ENCODE results near the gene MYO10.
"Not testable (repeated sequence)": the region's sequence is repeated elsewhere in the genome, so short reads cannot be mapped to it uniquely, and the experiment has no call there.

MYO10 gene

DNA sequence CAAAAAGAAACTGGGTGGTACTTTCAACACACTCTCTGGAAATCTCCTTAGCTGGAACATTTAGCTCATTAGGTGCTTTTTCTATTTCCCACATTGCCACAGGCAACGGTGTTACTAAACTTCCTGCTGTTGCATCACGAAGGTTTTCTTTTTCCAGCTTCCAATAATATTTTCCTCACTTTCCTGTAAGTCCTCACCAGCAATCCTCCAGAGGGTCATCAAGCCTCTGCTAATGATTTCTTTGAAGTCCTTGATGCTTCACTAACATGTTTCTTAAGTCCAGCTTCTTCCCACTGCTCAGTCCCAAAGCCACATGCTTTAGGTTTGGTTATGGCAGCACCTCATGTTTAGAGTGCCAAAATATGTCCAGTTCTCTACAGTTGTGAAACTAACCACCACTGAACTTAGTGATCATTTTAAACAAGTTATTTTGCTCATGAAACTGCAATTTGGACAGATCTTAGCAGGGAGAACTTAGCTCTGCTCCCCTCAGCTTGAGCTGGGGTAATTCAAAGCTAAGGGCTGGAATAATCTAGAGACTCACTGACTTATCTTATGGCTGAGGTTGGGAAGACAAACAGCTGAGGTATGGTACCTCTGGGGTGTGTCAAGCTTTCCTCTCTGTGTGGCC is 279.4 kb downstream of the MYO10 start:
- DNase-seq, result no peak

DNA sequence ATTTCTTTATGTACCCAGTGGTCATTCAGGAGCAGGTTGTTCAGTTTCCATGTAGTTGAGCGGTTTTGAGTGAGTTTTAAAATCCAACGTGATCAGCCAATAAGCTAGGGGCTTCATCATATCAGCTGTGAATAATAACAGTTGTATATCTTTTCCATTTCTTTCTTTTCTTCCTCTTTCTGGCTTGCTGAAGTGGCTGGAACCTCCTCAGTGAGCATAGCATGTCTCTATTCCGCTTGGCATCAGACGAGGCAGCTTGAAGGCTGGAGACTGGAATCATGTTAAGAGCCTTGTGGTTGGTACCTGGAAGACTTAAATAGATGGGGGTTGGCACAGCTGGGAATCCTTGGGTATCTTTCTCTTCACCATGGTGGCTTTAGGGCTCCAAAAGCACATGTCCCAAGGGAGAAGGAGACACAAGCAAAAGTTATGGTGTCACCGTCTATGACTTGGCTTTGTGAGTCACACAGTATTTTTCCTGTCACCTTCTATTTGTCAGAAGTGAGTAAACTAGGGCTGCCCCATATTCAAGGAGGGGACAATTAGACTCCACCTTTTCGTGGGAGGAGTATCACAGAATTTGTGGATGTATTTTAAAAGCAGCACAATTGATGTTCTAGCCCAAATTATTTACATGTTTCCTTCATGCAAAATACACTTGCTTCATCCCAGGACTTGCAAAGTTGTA is 281.3 kb downstream of the MYO10 start:
- no peak for DNase-seq

DNA sequence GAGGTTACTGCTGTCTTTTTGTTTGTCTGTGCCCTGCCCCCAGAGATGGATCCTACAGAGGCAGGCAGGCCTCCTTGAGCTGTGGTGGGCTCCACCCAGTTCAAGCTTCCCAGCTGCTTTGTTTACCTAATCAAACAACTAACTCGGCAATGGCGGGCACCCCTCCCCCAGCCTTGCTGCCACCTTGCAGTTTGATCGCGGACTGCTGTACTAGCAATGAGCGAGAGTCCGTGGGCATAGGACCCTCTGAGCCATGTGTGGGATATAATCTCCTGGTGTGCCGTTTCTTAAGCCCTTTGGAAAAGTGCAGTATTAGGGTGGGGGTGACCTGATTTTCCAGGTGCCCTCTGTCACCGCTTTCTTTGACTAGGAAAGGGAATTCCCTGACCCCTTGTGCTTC is 287.3 kb downstream of the MYO10 start:
- not testable (repeated sequence) for DNase-seq

DNA sequence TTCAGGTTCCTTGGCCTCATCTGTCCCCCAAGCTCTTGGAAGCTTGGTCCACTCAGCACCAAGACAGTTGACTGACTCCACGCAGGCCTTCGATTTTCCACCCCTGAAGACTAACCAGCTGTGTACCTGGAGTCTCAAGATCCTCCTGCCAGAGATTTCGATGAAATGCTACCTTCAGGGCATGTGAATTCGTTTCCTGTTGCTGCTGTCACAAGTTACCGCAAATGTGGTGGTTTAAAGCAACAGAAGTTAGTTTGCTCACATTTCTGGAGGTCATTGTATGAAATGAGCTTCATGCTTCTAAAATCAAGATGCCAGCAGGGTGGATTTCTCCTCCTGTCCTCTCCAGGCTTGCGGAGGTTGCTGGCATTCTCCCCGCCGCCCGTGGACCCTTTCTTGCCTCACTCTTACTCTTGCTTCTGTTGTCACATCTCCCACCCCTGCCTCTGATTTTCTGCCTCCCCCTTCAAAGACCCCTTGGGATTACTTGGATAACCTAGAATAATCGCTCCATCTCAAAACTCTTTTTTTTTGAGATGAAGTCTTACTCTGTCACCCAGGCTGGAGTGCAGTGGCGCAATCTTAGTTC is 291.7 kb downstream of the MYO10 start:
- DNase-seq, result no peak

DNA sequence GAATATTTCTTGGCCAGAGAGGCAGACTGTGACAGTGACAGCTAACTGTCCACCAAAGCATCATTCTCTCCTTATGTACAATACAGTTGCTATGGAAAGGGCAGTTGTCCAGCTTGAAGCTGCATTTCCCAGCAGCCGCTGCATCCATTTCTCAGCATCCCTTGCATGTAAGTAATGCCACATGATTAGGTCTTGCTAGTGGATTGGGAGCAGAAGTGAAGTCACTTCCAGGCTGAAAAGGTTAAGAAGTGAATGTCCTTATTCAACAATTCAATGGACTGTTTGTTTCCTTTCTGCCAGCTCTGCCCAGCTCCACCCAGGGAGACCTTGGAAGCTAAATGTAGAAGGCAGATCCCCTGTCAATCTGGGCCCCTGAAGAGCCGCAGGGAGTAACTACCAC is 293.2 kb downstream of the MYO10 start:
- no peak for DNase-seq

DNA sequence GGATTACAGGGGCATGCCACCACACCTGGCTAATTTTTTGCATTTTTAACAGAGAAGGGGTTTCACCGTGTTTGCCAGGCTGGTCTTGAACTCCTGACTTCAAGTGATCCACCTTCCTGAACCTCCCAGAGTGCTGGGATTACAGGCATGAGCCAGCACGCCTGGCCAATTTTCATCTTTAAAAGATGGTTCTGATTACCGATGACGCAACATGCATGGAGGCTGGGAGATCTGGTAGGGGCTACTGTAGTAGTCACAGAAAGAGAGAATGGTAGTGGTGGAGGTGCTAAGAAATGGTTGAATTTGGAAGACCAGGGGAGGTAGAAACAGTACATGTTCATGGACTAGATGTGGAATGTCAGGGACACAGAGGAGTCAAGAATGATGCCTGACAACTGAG is 296.9 kb downstream of the MYO10 start:
- DNase-seq, result no peak

DNA sequence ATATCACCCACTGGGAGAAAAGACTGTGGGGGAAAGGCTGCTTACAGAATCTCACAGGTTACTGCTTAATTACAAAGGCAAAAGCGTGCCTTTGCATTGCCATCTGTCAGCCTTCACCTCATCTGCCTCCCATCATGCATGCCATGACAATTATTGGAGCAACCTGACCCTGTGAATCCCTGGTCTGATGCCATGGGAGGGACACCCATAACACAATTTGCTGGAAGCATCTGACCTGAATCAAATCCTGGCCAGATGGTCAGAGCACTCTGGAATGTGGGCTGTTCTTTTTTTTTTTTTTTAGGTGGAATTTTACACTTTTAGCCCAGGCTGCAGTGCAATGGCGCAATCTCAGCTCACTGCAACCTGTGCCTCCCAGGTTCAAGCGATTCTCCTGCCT is 307.7 kb downstream of the MYO10 start:
- DNase-seq, result no peak

DNA sequence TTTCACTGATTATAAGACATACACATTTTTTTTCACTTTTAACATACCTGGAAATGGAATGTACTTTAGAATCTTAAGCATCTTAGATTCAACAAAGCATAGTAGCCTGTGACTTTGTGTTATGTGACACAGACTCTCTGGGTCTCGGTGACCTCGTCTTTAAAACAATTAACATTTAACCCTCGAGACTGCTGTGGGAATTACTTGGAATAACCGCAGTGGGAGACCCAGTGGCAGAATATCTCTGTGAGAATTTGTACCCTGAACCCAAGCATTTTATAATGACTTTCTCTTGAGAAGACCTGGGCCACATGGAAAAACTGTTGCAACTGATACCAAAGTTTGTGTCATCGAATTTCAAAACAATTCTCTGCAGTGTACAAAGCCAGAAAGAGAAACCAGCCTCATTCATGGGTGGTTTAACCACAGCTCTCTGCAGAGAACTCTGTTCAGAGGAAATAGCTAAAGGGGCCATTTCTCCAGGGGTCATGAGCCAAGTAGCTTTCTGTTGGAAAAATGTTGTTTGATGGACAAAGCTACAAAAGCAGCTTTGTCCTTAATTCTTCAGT is 309.3 kb downstream of the MYO10 start:
- peak; percentile 57 for DNase-seq

DNA sequence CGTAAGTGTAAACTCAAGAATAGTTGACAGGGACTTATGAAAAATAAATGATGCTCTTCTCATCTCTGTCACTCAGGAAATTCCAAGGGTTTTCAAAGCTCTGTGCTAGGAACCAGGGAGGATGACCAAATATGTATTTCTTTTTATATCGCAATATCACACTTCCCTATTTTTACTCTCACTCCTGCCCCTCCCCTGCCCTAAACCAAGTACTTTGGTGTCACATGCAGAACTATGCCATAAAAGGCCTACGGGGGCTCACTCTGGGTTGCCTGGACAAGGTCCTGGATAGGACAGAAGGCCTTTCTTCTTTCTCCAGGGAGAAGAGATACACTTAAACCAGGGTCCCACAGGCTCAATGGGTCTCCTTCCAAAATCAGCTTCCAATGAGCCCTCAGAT is 311.0 kb downstream of the MYO10 start:
- no peak for DNase-seq

DNA sequence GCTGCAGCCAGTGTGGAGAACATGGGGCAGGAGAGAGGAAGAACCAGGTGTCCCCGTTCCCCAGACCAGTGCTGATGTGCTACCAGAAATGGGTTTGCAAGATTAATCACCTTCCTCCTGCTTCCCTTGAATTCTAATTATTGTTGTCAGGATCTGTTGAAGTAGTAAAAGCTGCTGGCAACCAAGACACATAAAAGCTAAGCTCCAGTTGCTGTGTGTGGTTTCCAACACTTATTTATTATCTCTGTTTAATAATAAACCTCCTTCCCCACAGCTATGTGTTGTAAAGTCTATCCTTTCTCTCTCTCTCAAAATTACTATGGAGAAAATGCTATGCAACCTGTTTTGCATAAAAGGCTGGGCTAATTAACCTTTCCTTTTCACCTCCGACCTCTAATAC is 317.0 kb downstream of the MYO10 start:
- DNase-seq, result no peak

DNA sequence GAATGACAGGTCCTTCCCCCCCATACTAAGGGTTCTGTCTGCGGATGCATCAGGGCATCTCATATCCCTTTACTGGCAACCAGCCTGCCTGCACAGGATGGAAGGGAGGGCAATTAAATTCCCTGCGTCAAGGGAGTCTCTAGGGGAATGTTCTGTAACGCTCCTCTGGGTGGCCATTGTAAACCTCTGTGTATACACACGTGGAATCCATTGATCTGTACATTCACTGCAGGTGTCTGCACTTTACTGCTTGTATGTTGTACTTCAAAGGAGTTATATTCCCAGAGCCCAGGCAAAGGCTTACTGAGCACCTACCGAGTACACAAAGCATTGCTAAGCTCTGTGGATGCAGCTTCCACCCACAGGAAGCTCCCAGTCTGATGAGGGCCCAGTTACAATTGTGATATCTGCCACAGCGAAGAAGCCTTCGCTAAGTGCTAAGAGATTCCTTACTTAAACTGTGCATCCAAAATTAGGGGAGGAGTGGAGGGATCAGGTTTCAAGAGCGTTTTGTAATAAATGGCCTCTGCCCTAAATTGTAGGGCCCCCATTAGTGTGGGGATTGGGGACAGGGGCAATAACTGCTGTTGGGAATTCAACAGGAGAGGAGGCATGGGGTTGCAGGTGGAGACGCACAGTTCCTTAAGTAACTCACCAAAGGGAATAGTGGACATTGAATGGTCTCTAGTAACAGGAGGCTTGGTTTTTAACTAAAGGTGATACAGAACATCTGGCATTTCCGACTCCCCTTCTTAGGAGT is 317.8 kb downstream of the MYO10 start:
- DNase-seq, result no peak

DNA sequence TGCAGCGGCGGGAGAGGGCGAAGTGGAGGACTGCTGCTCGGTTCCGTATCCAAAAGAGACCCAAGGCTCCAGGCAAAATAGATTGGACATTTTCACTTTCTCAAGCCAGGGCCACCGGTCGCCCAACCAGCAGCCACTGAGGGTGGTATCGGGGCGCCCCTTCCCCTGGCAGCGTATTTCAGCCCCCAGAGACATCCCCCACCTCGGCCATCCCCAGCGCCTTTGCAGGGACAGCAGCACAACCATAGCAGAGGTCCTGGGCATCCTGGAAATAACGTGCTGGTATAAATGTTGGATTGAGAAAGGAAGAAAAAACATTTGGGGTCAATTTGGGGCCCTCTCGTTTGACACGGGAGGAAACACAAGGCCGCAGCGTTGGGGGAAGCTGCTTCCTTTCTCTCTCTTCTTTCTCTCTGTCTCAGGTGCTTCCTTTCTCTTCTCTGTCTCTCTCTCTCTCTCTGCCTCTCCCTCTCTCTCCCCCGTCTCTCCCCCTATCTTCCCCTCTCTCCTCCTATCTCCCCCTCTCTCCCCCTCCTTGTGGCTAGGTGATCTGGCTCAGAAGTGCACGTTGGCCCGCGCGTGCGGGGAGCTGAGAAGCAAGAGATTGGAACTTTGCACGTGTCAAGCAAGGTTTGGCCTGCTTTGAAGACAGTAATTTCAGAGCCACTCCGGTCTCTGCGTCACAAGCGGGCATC is 318.7 kb downstream of the MYO10 start:
- DNase-seq, result peak; percentile 27

DNA sequence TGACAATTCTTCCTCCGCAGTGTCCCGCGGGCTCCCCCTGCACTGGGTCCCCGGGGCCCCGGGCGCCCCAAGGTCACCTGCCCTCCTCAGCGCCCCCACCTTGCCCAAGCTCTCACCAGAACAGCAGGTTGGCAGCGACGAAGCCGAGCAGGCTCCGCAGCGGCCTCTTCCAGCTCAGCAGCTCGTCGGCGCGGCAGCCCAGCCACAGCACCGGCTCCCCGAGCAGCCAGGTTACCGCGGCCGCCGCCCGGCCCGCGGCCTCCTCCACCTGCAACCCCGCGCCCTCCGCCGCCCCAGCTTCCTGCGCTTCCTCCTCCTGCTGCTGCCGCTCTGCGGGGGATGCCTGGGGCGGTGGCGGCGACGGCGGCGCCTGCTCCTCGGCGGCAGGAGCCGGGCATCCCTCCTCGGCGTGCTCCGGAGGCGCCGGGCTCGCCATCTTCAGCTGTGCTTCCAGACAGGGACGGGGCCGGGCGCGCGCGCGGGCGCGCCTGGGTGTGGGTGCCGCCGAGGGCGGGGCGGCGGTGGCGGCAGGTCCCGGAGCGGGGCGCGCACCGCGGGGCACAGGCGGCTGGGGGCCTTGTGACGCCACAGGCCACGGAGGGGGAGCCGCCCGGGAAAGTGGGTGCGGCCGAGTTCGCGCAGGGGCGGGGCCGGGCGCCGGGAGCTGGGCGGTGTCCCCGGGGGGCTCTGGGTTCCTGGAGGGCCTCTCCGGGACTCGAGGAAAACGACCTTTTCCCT is 319.4 kb downstream of the MYO10 start, which contains the start of gene RETREG1:
Gene RETREG1 (minus strand): TSS at position 462 of the 738 bp plus-strand sequence. CDS start 26 bp downstream, at position 436.
- DNase-seq, result peak; percentile 77

DNA sequence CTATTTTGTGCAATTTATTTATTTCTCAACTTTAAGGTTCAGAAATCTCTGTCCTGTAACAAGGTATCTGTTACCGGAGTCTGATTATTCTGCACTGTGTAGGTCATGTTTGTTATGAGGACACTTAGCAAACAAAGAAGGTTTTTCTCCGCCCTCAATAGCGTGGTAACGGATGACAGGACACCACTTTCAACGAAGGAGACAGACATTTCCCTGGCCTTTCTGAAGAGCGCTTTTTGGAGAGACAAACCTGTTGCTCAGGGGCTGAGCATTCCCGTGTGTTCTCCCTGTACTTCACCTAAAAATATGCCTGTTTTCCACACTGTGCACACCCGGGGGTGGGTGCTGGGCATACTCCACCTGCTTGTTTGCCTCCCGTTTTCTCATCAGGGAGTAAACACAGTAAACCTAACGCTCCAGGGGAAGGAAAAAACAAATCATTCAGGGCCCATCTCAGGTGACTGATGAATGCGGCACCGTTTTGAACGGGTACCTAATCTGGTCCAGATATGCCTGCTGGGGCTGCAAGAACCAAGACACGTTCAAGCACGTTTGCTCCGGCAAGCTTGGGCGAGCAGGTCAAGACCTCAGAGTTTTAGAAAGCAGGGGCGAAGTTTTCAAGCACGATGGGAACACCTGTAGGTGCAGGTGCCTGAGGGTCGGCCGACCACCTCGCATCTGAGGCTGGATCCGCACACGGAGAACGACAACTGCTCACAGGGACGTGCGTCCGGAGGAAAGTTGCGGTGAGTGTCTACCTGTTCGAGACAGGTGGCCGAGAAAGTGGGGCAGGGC is 320.1 kb downstream of the MYO10 start:
- DNase-seq, result no peak

DNA sequence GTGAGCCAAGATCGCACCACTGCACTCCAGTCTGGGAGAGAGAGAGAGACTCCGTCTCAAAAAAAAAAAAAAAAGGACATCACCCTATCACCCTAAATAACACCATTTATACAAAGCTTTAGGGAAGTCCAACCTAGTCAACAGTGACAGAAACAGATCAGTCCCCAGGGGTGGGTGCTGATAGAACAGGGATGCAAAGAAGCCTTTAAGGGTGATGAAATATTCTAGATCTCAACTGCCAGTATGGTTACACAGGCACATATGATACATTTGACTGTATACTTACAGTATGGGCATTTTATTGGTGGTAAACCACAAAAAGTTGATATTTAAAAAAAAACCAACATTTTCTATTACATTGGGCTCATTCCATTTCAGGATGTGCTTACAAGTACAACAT is 324.1 kb downstream of the MYO10 start:
- DNase-seq, result no peak
